Measurements from ENCODE around the gene MESP1. TPM values are rescaled to one million over a fixed set of nuclear protein-coding genes. Genes with fewer than 3 reads are reported as not detected.

The MESP1 gene
- total RNA-seq, 1 experiment from 2014 or later: 6.4 TPM

- no peak for DNase-seq (ENCODE audit: low read depth, low spot score)
- Histone ChIP-seq H3K36me3 (ENCODE audit: control insufficient read depth, insufficient read depth, low read length) (no peaks in the 10 kb centered on the region), H3K9me3 (ENCODE audit: control insufficient read depth, insufficient read depth, low read depth, low read length) (no peaks in the 10 kb centered on the region), H3K27me3 (ENCODE audit: control insufficient read depth, insufficient read depth, low read length) (no peaks in the 10 kb centered on the region), H3K4me1 (ENCODE audit: control insufficient read depth, insufficient read depth, low read length) (no peaks in the 10 kb centered on the region), H3K27ac (ENCODE audit: low read length) (no peak overlapping the region), H3K4me3 (ENCODE audit: low read depth in 2 of 2, low read length in 2 of 2) (no peak overlapping the region)
- no TSS peak for BruUV-seq (replicated peaks)
- in situ Hi-C loops (cut with HindIII; ENCODE audit: low pct_unique_long_range_greater_than_20kb, low sequenced_read_pairs): no loop called here
- ChIA-PET CTCF (no interaction called here), POLR2A (no interaction called here)
- no peak for ATAC-seq
- TF ChIP-seq REST (IDR thresholded peaks at IDR 0.05; ENCODE audit: insufficient read depth in 1 of 2, low read depth in 2 of 2, low read length in 1 of 2) (no peak), TCF7L2 (IDR thresholded peaks at IDR 0.05; ENCODE audit: low read depth, low read length) (no peak), CTCF (IDR thresholded peaks at IDR 0.05) (no peak)
- intact Hi-C loops (cut with micrococcal nuclease; ENCODE audit: unreplicated experiment): no loop called here
Observed at GRCh38 chr15:89795996-89796395, 44.9 kb upstream of the MESP1 start.

GRCh38 chr15:89794627-89795241 is 43.7 kb upstream of the MESP1 start:
- no TSS peak for BruUV-seq (replicated peaks)
- H3K36me3 ChIP-seq (ENCODE audit: control insufficient read depth, insufficient read depth, low read length): no peaks in the 10 kb centered on the region
- ChIA-PET POLR2A (no interaction called here), CTCF (interaction anchor here (0.9 kb wide), 1 partner anchor 80 kb away, joined by 4 read pairs; no protein-coding TSS in a partner anchor)
- no peak overlapping the region for H3K4me3 ChIP-seq (ENCODE audit: low read depth in 2 of 2, low read length in 2 of 2)
- no peak for ATAC-seq
- in situ Hi-C loops (cut with HindIII; ENCODE audit: low pct_unique_long_range_greater_than_20kb, low sequenced_read_pairs) (no loop called here), intact Hi-C loops (cut with micrococcal nuclease; ENCODE audit: unreplicated experiment) (no loop called here)
- DNase-seq (ENCODE audit: low read depth, low spot score): no peak
- H3K4me1 ChIP-seq (ENCODE audit: control insufficient read depth, insufficient read depth, low read length): no peaks in the 10 kb centered on the region
- H3K27ac ChIP-seq (ENCODE audit: low read length): no peak overlapping the region
- no peaks in the 10 kb centered on the region for H3K27me3 ChIP-seq (ENCODE audit: control insufficient read depth, insufficient read depth, low read length)
- H3K9me3 ChIP-seq (ENCODE audit: control insufficient read depth, insufficient read depth, low read depth, low read length): no peaks in the 10 kb centered on the region
- TF ChIP-seq REST (IDR thresholded peaks at IDR 0.05; ENCODE audit: insufficient read depth in 1 of 2, low read depth in 2 of 2, low read length in 1 of 2): no peak
- TF ChIP-seq SIN3A (IDR thresholded peaks at IDR 0.05; ENCODE audit: borderline replicate concordance, insufficient read depth, low read depth, low read length): no peak
- no peak for TF ChIP-seq TCF7L2 (IDR thresholded peaks at IDR 0.05; ENCODE audit: low read depth, low read length)
- no peak for TF ChIP-seq CTCF (IDR thresholded peaks at IDR 0.05)
- TF ChIP-seq POLR2AphosphoS5 (IDR thresholded peaks at IDR 0.05; ENCODE audit: low read depth, low read length): no peak
